Neural cell (in vitro differentiated cells): ENCODE measurements around the gene ICA1. TPM values are rescaled to one million over a fixed set of nuclear protein-coding genes. Genes with fewer than 3 reads are reported as not detected.

Source experiments
- H2AFZ ChIP-seq: fragments of 200-600, 300-800 bp; sonication (generic), shearing (Covaris generic); 2 replicates; pipeline ENCODE4 v1.6.0; 2014; ENCODE audit warnings: low read depth, mild to moderate bottlenecking, antibody characterized with exemption, low read length, moderate library complexity
- H3F3A ChIP-seq: fragments of 200-600 bp; shearing (Covaris generic); 2 replicates; pipeline ENCODE4 v1.6.1; 2016; ENCODE audit warnings: mild to moderate bottlenecking, moderate library complexity, mixed read lengths, antibody characterized with exemption, low read length; ENCODE audit not compliant: insufficient read depth, poor library complexity, severe bottlenecking
- H3K27ac ChIP-seq: fragments of 200-600, 300-800 bp; sonication (generic), shearing (Covaris generic); 2 replicates; pipeline ENCODE4 v1.5.1; 2014; ENCODE audit warnings: mild to moderate bottlenecking, low read length, moderate library complexity
- H3K27me3 ChIP-seq: fragments of 300-800, 200-600 bp; sonication (generic), shearing (Covaris generic); 2 replicates; pipeline ENCODE4 v1.6.0; 2014; ENCODE audit warnings: mild to moderate bottlenecking, low read depth, low read length, moderate library complexity; ENCODE audit not compliant: insufficient read depth
- H3K36me3 ChIP-seq: fragments of 300-800, 200-600 bp; sonication (generic), shearing (Covaris generic); 2 replicates; pipeline ENCODE4 v1.5.1; 2014; ENCODE audit warnings: mild to moderate bottlenecking, antibody characterized with exemption, low read length, moderate library complexity; ENCODE audit not compliant: insufficient read depth
- H3K4me2 ChIP-seq: fragments of 300-800, 200-600 bp; sonication (generic), shearing (Covaris generic); 2 replicates; pipeline ENCODE4 v1.6.0; 2014; ENCODE audit warnings: mild to moderate bottlenecking, low read length
- H3K4me3 ChIP-seq: fragments of 300-800, 200-600 bp; sonication (generic), shearing (Covaris generic); 2 replicates; pipeline ENCODE4 v1.5.1; 2014; ENCODE audit warnings: mild to moderate bottlenecking, low read length, moderate library complexity
- H3K79me2 ChIP-seq: fragments of 200-600 bp; shearing (Covaris generic); replicated peaks from 2 replicates; pipeline ENCODE4 v1.6.0; 2014; ENCODE audit warnings: mild to moderate bottlenecking, low read length, moderate library complexity; ENCODE audit not compliant: insufficient read depth
- H3K9ac ChIP-seq: fragments of 300-800, 200-600 bp; sonication (generic), shearing (Covaris generic); 2 replicates; pipeline ENCODE4 v1.6.1; 2016; ENCODE audit warnings: mild to moderate bottlenecking, low read length, mixed read lengths
- H3K9me2 ChIP-seq: fragments of 200-600 bp; shearing (Covaris generic); 2 replicates; pipeline ENCODE4 v1.6.1; 2016; ENCODE audit warnings: mild to moderate bottlenecking, low read length, mixed read lengths; ENCODE audit not compliant: insufficient read depth
- H3K9me3 ChIP-seq: fragments of 200-600, 300-800 bp; sonication (generic), shearing (Covaris generic); 2 replicates; pipeline ENCODE4 v1.6.1; 2016; ENCODE audit warnings: mild to moderate bottlenecking, mixed run types, low read length, moderate library complexity, mixed read lengths
- H4K20me1 ChIP-seq: fragments of 200-600 bp; shearing (Covaris generic); 2 replicates; pipeline ENCODE4 v1.6.1; 2016; ENCODE audit warnings: mild to moderate bottlenecking, mixed run types; ENCODE audit not compliant: insufficient read depth
- EP300 ChIP-seq: fragments of 450-650 bp; conservative IDR thresholded peaks from 2 replicates; pipeline ENCODE4 v1.6.1; 2014; ENCODE audit warnings: antibody characterized with exemption, mild to moderate bottlenecking, moderate library complexity; ENCODE audit not compliant: poor library complexity, severe bottlenecking
- EZH2 ChIP-seq: fragments of 200-600, 300-800 bp; shearing (Covaris generic), sonication (generic); IDR thresholded peaks from 2 replicates; pipeline ENCODE4 v1.6.1; 2014; ENCODE audit warnings: antibody characterized with exemption, low read length, borderline replicate concordance, mild to moderate bottlenecking; ENCODE audit not compliant: insufficient read depth, poor library complexity, severe bottlenecking
- MXI1 ChIP-seq: fragments of 450-650 bp; conservative IDR thresholded peaks from 2 replicates; pipeline ENCODE4 v1.6.1; 2014; ENCODE audit warnings: antibody characterized with exemption, mild to moderate bottlenecking; ENCODE audit not compliant: poor library complexity, severe bottlenecking
- POLR2AphosphoS5 ChIP-seq: IDR thresholded peaks from 2 replicates; pipeline ENCODE4 v1.6.1; 2012
- RAD21 ChIP-seq: fragments of 450-650 bp; conservative IDR thresholded peaks from 2 replicates; pipeline ENCODE4 v1.6.1; 2014; ENCODE audit warnings: antibody characterized with exemption, mild to moderate bottlenecking, moderate library complexity
- SMC3 ChIP-seq: fragments of 450-650 bp; conservative IDR thresholded peaks from 2 replicates; pipeline ENCODE4 v1.6.1; 2014; ENCODE audit warnings: antibody characterized with exemption, mild to moderate bottlenecking, moderate library complexity; ENCODE audit not compliant: poor library complexity
- TAF1 ChIP-seq: IDR thresholded peaks from 2 replicates; pipeline ENCODE4 v1.6.1; 2012; ENCODE audit warnings: low read depth
- polyA plus RNA-seq: library from polyadenylated mRNA; depleted of rRNA; stranded (reverse); fragments of >200 nt; gene quantifications from 2 replicates; pipeline ENCODE4 v1.2.3, GENCODE V29; 2014
- TF ChIP-seq, protein P1 (sequence below): fragments of 450-650 bp; IDR thresholded peaks from 2 replicates; pipeline ENCODE4 v1.5.1; 2014; ENCODE audit warnings: antibody characterized with exemption, mild to moderate bottlenecking, moderate library complexity; ENCODE audit not compliant: poor library complexity, severe bottlenecking
- TF ChIP-seq, protein P2 (sequence below): IDR thresholded peaks from 2 replicates; pipeline ENCODE4 v1.6.1; 2012; ENCODE audit warnings: borderline replicate concordance

Gene ICA1
- polyA plus RNA-seq, 1 donor from 2014 or later = 18.6 TPM

GRCh38 chr7:8168336-8168735, 93.6 kb downstream of the ICA1 start:
- no peaks in the 10 kb centered on the region for H3K9me3 ChIP-seq
- no peaks in the 10 kb centered on the region for H3K9me2 ChIP-seq
- no peaks in the 10 kb centered on the region for H4K20me1 ChIP-seq
- no peak overlapping the region for H2AFZ ChIP-seq
- H3K9ac ChIP-seq = no peak overlapping the region
- H3K79me2 ChIP-seq = no peaks in the 10 kb centered on the region
- H3K36me3 ChIP-seq = no peaks in the 10 kb centered on the region
- no peak overlapping the region for H3K4me3 ChIP-seq
- no peak overlapping the region for H3K4me2 ChIP-seq
- H3F3A ChIP-seq = no peaks in the 10 kb centered on the region
- TF ChIP-seq TAF1 (no peak), EP300 (no peak), POLR2AphosphoS5 (no peak), RAD21 (no peak), SMC3 (no peak)
- H3K27me3 ChIP-seq = no peaks in the 10 kb centered on the region
- H3K27ac ChIP-seq = no peak overlapping the region

DNA sequence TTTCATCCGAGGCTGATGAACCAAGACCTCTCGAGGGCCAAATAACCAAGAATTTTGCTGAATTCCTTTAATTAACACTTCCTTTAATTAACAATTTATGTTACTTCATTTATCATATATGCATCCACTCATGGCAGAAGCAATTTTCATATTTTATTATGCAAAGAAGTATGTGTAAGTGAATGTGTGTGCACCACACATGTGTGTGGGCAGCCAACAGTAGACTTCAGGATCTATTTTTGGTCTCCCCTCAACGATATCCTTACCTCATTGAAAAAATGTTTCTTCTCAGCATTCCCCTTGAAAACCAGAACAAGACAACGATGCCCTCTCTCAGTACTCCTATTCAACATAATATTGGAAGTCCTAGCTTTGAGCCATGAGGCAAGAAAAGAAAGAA, 96.8 kb downstream of the ICA1 start:
- Histone ChIP-seq H3K9ac (no peak overlapping the region), H4K20me1 (no peaks in the 10 kb centered on the region), H3K4me2 (no peak overlapping the region), H3K36me3 (no peaks in the 10 kb centered on the region), H3K9me3 (no peaks in the 10 kb centered on the region), H3K27me3 (no peaks in the 10 kb centered on the region), H3K9me2 (no peaks in the 10 kb centered on the region), H3K4me3 (no peak overlapping the region), H3K79me2 (no peaks in the 10 kb centered on the region), H2AFZ (no peak overlapping the region), H3F3A (no peaks in the 10 kb centered on the region), H3K27ac (no peak overlapping the region)
- no peak for TF ChIP-seq EZH2
- TF ChIP-seq RAD21 = no peak
- TF ChIP-seq, protein P1, sequence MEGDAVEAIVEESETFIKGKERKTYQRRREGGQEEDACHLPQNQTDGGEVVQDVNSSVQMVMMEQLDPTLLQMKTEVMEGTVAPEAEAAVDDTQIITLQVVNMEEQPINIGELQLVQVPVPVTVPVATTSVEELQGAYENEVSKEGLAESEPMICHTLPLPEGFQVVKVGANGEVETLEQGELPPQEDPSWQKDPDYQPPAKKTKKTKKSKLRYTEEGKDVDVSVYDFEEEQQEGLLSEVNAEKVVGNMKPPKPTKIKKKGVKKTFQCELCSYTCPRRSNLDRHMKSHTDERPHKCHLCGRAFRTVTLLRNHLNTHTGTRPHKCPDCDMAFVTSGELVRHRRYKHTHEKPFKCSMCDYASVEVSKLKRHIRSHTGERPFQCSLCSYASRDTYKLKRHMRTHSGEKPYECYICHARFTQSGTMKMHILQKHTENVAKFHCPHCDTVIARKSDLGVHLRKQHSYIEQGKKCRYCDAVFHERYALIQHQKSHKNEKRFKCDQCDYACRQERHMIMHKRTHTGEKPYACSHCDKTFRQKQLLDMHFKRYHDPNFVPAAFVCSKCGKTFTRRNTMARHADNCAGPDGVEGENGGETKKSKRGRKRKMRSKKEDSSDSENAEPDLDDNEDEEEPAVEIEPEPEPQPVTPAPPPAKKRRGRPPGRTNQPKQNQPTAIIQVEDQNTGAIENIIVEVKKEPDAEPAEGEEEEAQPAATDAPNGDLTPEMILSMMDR = no peak
- TF ChIP-seq MXI1 = no peak
- no peak for TF ChIP-seq SMC3
- no peak for TF ChIP-seq EP300
- TF ChIP-seq TAF1 = no peak
- TF ChIP-seq POLR2AphosphoS5 = no peak
- TF ChIP-seq, protein P2, sequence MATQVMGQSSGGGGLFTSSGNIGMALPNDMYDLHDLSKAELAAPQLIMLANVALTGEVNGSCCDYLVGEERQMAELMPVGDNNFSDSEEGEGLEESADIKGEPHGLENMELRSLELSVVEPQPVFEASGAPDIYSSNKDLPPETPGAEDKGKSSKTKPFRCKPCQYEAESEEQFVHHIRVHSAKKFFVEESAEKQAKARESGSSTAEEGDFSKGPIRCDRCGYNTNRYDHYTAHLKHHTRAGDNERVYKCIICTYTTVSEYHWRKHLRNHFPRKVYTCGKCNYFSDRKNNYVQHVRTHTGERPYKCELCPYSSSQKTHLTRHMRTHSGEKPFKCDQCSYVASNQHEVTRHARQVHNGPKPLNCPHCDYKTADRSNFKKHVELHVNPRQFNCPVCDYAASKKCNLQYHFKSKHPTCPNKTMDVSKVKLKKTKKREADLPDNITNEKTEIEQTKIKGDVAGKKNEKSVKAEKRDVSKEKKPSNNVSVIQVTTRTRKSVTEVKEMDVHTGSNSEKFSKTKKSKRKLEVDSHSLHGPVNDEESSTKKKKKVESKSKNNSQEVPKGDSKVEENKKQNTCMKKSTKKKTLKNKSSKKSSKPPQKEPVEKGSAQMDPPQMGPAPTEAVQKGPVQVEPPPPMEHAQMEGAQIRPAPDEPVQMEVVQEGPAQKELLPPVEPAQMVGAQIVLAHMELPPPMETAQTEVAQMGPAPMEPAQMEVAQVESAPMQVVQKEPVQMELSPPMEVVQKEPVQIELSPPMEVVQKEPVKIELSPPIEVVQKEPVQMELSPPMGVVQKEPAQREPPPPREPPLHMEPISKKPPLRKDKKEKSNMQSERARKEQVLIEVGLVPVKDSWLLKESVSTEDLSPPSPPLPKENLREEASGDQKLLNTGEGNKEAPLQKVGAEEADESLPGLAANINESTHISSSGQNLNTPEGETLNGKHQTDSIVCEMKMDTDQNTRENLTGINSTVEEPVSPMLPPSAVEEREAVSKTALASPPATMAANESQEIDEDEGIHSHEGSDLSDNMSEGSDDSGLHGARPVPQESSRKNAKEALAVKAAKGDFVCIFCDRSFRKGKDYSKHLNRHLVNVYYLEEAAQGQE = no peak

GRCh38 chr7:8162181-8162580, 99.8 kb downstream of the ICA1 start:
- Histone ChIP-seq H3K27ac (no peak overlapping the region), H3K9me2 (no peaks in the 10 kb centered on the region), H4K20me1 (no peaks in the 10 kb centered on the region), H3K9me3 (no peaks in the 10 kb centered on the region), H3K4me2 (no peak overlapping the region), H3K4me3 (no peak overlapping the region), H2AFZ (no peak overlapping the region), H3K9ac (no peak overlapping the region), H3K36me3 (no peaks in the 10 kb centered on the region), H3K27me3 (no peaks in the 10 kb centered on the region), H3F3A (no peaks in the 10 kb centered on the region), H3K79me2 (no peaks in the 10 kb centered on the region)
- TF ChIP-seq EZH2 (no peak), TAF1 (no peak), POLR2AphosphoS5 (no peak), EP300 (no peak), RAD21 (no peak), MXI1 (no peak), SMC3 (no peak)
- TF ChIP-seq, protein P1 = no peak
- TF ChIP-seq, protein P2 = no peak
